CD14-positive monocyte (primary cell): ENCODE measurements around the gene PARP15. TPM values are rescaled to one million over a fixed set of nuclear protein-coding genes. Genes with fewer than 3 reads are reported as not detected.
"Not testable (repeated sequence)": the region's sequence is repeated elsewhere in the genome, so short reads cannot be mapped to it uniquely, and the experiment has no call there.

Experiments
- DNase-seq, 3 donors: peaks; one replicate each; pipeline ENCODE4 v3.0.0-alpha.2; 2011 to 2022
- H2AFZ ChIP-seq: 2 replicates; pipeline ENCODE4 v1.6.0; 2012; ENCODE audit warnings: mild to moderate bottlenecking, low read depth, low read length, inconsistent platforms; ENCODE audit not compliant: insufficient read depth, poor library complexity, severe bottlenecking
- H3K27ac ChIP-seq, 2 donors: 1 replicate in 1 of 2; 2 replicates in 1 of 2; pipeline ENCODE4 v1.5.1; 2012 to 2013; ENCODE audit warnings: low read length in 2 of 2, control low read depth in 1 of 2, inconsistent platforms in 1 of 2, low read depth in 1 of 2, mild to moderate bottlenecking in 1 of 2
- H3K27me3 ChIP-seq, 2 donors: one replicate each; pipeline versions ENCODE4 v1.6.0 to v1.6.1; 2011 to 2013; ENCODE audit warnings: low read length in 2 of 2; ENCODE audit not compliant: control insufficient read depth in 2 of 2, insufficient read depth in 2 of 2
- H3K36me3 ChIP-seq, 2 donors: replicated peaks in 1 of 2; 1 replicate in 1 of 2; 2 replicates in 1 of 2; pipeline versions ENCODE4 v1.5.1 to v1.6.1; 2012 to 2013; ENCODE audit warnings: low read length in 2 of 2, control low read depth in 1 of 2, inconsistent platforms in 1 of 2, mild to moderate bottlenecking in 1 of 2; ENCODE audit not compliant: insufficient read depth in 2 of 2, control insufficient read depth in 1 of 2
- H3K4me1 ChIP-seq, 2 donors: 1 replicate in 1 of 2; 2 replicates in 1 of 2; pipeline versions ENCODE4 v1.5.1 to v1.6.1; 2012 to 2013; ENCODE audit warnings: low read length in 2 of 2, control low read depth in 1 of 2, inconsistent platforms in 1 of 2, mild to moderate bottlenecking in 1 of 2, moderate library complexity in 1 of 2; ENCODE audit not compliant: insufficient read depth in 2 of 2, control insufficient read depth in 1 of 2
- H3K4me2 ChIP-seq: replicated peaks from 2 replicates; pipeline ENCODE3; 2012; ENCODE audit warnings: low read length, moderate library complexity, mild to moderate bottlenecking; ENCODE audit not compliant: poor library complexity, severe bottlenecking; ENCODE audit errors: extremely low read depth
- H3K4me3 ChIP-seq, 3 experiments: fragments of 200-600 bp in 1 of 3; sonication (generic) in 1 of 3; replicated peaks in 1 of 3; 1 replicate in 2 of 3; 2 replicates in 1 of 3; pipeline ENCODE4 v1.5.1; 2011 to 2013; ENCODE audit warnings: low read length in 3 of 3, mild to moderate bottlenecking in 3 of 3, control low read depth in 2 of 3, low read depth in 2 of 3, inconsistent platforms in 1 of 3, moderate library complexity in 1 of 3
- H3K79me2 ChIP-seq: 2 replicates; pipeline ENCODE4 v1.6.0; 2012; ENCODE audit warnings: mild to moderate bottlenecking, control low read depth, inconsistent platforms, low read length, moderate library complexity; ENCODE audit not compliant: insufficient read depth
- H3K9ac ChIP-seq: 2 replicates; pipeline ENCODE4 v1.6.0; 2017; ENCODE audit warnings: low read length, mild to moderate bottlenecking; ENCODE audit not compliant: insufficient read depth, poor library complexity, severe bottlenecking
- H3K9me3 ChIP-seq, 2 donors: replicated peaks in 1 of 2; 1 replicate in 1 of 2; 2 replicates in 1 of 2; pipeline versions ENCODE4 v1.5.1 to v1.6.1; 2012 to 2013; ENCODE audit warnings: low read length in 2 of 2, control low read depth in 1 of 2; ENCODE audit not compliant: control insufficient read depth in 1 of 2, insufficient read depth in 1 of 2
- H4K20me1 ChIP-seq: 2 replicates; pipeline ENCODE4 v1.6.0; 2012; ENCODE audit warnings: mild to moderate bottlenecking, low read length, control low read depth, moderate library complexity; ENCODE audit not compliant: insufficient read depth
- H3K27ac Mint-ChIP-seq, 7 donors: one replicate each; pipeline ENCODE4 v1.8.0; 2020; ENCODE audit warnings: mild to moderate bottlenecking in 7 of 7, mixed read lengths in 7 of 7, moderate library complexity in 6 of 7, inconsistent platforms in 2 of 7
- H3K27me3 Mint-ChIP-seq, 3 donors: one replicate each; pipeline ENCODE4 v1.8.0; 2021 to 2022; ENCODE audit warnings: low read depth in 3 of 3, mild to moderate bottlenecking in 3 of 3, mixed read lengths in 3 of 3, moderate library complexity in 3 of 3, inconsistent platforms in 1 of 3
- H3K36me3 Mint-ChIP-seq, 2 donors: one replicate each; pipeline ENCODE4 v1.8.0; 2020; ENCODE audit warnings: mixed read lengths in 2 of 2, inconsistent platforms in 1 of 2, mild to moderate bottlenecking in 1 of 2
- H3K4me1 Mint-ChIP-seq: one replicate; pipeline ENCODE4 v1.8.0; 2020; ENCODE audit warnings: mild to moderate bottlenecking, mixed read lengths
- H3K4me3 Mint-ChIP-seq, 2 donors: one replicate each; pipeline ENCODE4 v1.8.0; 2020; ENCODE audit warnings: mild to moderate bottlenecking in 2 of 2, mixed read lengths in 2 of 2, moderate library complexity in 1 of 2
- H3K9me3 Mint-ChIP-seq, 7 donors: one replicate each; pipeline ENCODE4 v1.8.0; 2020 to 2022; ENCODE audit warnings: mixed read lengths in 7 of 7, mild to moderate bottlenecking in 6 of 7, moderate library complexity in 6 of 7, inconsistent platforms in 2 of 7
- CTCF ChIP-seq: fragments of 200-600 bp; IDR thresholded peaks from one replicate; pipeline ENCODE4 v1.8.0; 2022; ENCODE audit warnings: antibody characterized with exemption, mild to moderate bottlenecking
- whole genome bisulfite sequencing: methylation state at CpG from one replicate; pipeline ENCODE4 v1.1.5; 2013; ENCODE audit warnings: missing lambda C conversion rate; ENCODE audit not compliant: insufficient coverage; 5-methylcytosine and 5-hydroxymethylcytosine counted together
- intact Hi-C, 2 donors: fragments of 100-400 bp; cut with micrococcal nuclease; formaldehyde crosslinking; loops; one replicate each; pipeline versions ENCODE4 v1.15.0 to v1.15.1; 2023
- polyA plus RNA-seq, 3 donors: library from polyadenylated mRNA; depleted of rRNA in 1 of 3; unstranded in 2 of 3; stranded (reverse) in 1 of 3; fragments of 300-500 nt in 2 of 3; fragments of >200 nt in 1 of 3; fragmentation: Illumina TruSeq in 2 of 3; gene quantifications; 1 replicate in 2 of 3; 2 replicates in 1 of 3; pipeline ENCODE4 v1.2.3, GENCODE V29; 2012 to 2021

PARP15 gene
- polyA plus RNA-seq, 3 donors: 0.23 to 4.4 (median 0.28) TPM

GRCh38 chr3:122642935-122643334, 65.5 kb downstream of the PARP15 start:
- intact Hi-C loops: no loop called here
- no peak for DNase-seq
- no CpG with 5 or more reads among the region's 2 CpGs for WGBS
- no peak overlapping the region for H3K4me2 ChIP-seq
- H3K4me1 ChIP-seq: peaks cover 0 to 8% of the 10 kb centered on the region in 2 donors
- no peaks in the 10 kb centered on the region for H3K79me2 ChIP-seq
- Mint-ChIP-seq H3K4me1 (peaks cover 3% of the 10 kb centered on the region), H3K27ac (no peak overlapping the region), H3K27me3 (peaks cover 0 to 5% (median 1%) of the 10 kb centered on the region in 3 donors), H3K9me3 (no peaks in the 10 kb centered on the region), H3K36me3 (no peaks in the 10 kb centered on the region), H3K4me3 (no peak overlapping the region)
- no peaks in the 10 kb centered on the region for H3K9me3 ChIP-seq
- H3K27ac ChIP-seq: no peak overlapping the region
- H3K4me3 ChIP-seq: no peak overlapping the region
- no peak overlapping the region for H2AFZ ChIP-seq
- no peaks in the 10 kb centered on the region for H3K27me3 ChIP-seq
- H3K36me3 ChIP-seq: no peaks in the 10 kb centered on the region
- no peaks in the 10 kb centered on the region for H4K20me1 ChIP-seq
- TF ChIP-seq CTCF: no peak
- H3K9ac ChIP-seq: no peak overlapping the region

DNA sequence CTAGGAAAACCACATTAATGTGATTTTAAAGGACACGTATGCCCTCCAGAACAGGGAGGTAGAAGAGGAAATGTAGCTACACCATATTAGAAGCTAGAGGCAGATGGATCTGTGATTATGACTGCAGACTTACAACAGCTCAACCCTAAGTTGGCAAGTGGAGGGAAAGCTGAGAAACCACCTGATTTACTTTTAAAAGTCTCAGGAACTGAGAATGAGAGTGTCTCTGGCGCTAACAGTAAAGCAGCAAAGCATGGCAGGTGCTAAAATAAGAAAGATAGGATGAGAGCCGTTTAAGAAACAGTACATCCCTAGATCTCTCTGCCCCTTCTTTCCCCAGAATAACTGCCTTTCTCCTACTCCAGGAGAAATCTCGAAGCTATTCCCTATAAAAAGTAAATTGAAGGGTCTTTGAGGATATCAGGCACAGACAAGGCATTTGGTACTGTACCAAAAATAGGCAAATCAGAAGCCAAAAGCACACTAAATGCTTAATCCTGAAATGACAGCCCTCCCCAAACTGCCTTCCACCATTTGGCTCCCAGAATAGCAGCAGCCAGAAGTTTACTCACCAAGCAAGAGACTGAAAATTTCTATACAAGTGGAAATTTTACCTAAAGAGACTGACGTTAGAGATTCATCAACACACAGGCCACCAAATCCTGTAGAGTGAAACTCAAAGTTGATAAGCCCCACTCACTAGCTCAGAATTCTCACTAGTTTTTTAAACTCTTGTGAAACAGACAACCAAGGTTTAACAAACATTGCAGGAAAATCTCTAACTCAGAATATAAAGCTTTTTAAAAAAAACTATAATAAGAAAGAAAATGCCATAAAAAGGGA, 68.9 kb downstream of the PARP15 start:
- H3K4me3 ChIP-seq: peak overlapping the region in 1 of 3 experiments; percentile 38
- H3K27ac ChIP-seq: peak overlapping the region in 1 of 2 donors; percentile 49
- intact Hi-C loops: no loop called here
- TF ChIP-seq CTCF: no peak
- H3K27me3 ChIP-seq: no peaks in the 10 kb centered on the region
- peaks cover 0 to 8% of the 10 kb centered on the region in 2 donors for H3K4me1 ChIP-seq
- 80% methylated on average over 1 of the region's 5 CpGs for WGBS
- peak overlapping the region in 2 of 7 donors; percentile 24 to 55 for H3K27ac Mint-ChIP-seq
- no peaks in the 10 kb centered on the region for H3K36me3 ChIP-seq
- no peak for DNase-seq
- H3K9ac ChIP-seq: no peak overlapping the region
- peaks cover 3% of the 10 kb centered on the region for H3K4me1 Mint-ChIP-seq
- H3K9me3 ChIP-seq: no peaks in the 10 kb centered on the region
- H3K36me3 Mint-ChIP-seq: no peaks in the 10 kb centered on the region
- no peaks in the 10 kb centered on the region for H3K79me2 ChIP-seq
- H4K20me1 ChIP-seq: no peaks in the 10 kb centered on the region
- H3K9me3 Mint-ChIP-seq: peaks cover 0 to 3% (median 0%) of the 10 kb centered on the region in 7 donors
- H3K4me2 ChIP-seq: peak overlapping the region; percentile 45
- H2AFZ ChIP-seq: peak overlapping the region; percentile 81
- peaks cover 0 to 12% (median 1%) of the 10 kb centered on the region in 3 donors for H3K27me3 Mint-ChIP-seq
- H3K4me3 Mint-ChIP-seq: peak overlapping the region in 1 of 2 donors; percentile 62

GRCh38 chr3:122651233-122651907, 73.9 kb downstream of the PARP15 start:
- H3K27me3 ChIP-seq, H3K27ac ChIP-seq, H3K4me3 Mint-ChIP-seq, DNase-seq, H3K4me3 ChIP-seq, H3K9me3 ChIP-seq, H3K9ac ChIP-seq, H3K9me3 Mint-ChIP-seq, H2AFZ ChIP-seq, H3K36me3 ChIP-seq, H3K79me2 ChIP-seq, H3K4me2 ChIP-seq, H3K27me3 Mint-ChIP-seq, H3K27ac Mint-ChIP-seq, H3K4me1 ChIP-seq, H4K20me1 ChIP-seq, H3K4me1 Mint-ChIP-seq, H3K36me3 Mint-ChIP-seq: not testable (repeated sequence)
- intact Hi-C loops: loop anchor here in 1 of 2 donors (5.0 kb wide), 1 partner anchor 669 kb away; no protein-coding TSS in a partner anchor
- WGBS: 94% methylated on average over 7 of the region's 11 CpGs
